ENCODE measurements around the gene RCC2. TPM values are rescaled to one million over a fixed set of nuclear protein-coding genes. Genes with fewer than 3 reads are reported as not detected.
"Not testable (repeated sequence)": the region's sequence is repeated elsewhere in the genome, so short reads cannot be mapped to it uniquely, and the experiment has no call there.

RCC2 gene
- total RNA-seq, 1 donor from 2014 or later, result 180 TPM

- H3K27ac Mint-ChIP-seq (ENCODE audit: unreplicated experiment), result no peak overlapping the region
- H3K36me3 Mint-ChIP-seq (ENCODE audit: low read depth, unreplicated experiment), result no peaks in the 10 kb centered on the region
- DNase-seq (ENCODE audit: low spot score), result no peak
- TF ChIP-seq CTCF (IDR thresholded peaks at IDR 0.05; ENCODE audit: unreplicated experiment), result no peak
- no peaks in the 10 kb centered on the region for H3K9me3 Mint-ChIP-seq (ENCODE audit: unreplicated experiment)
- no peaks in the 10 kb centered on the region for H3K27me3 Mint-ChIP-seq (ENCODE audit: unreplicated experiment)
- H3K4me1 Mint-ChIP-seq (ENCODE audit: unreplicated experiment), result no peaks in the 10 kb centered on the region
- H3K4me3 Mint-ChIP-seq (ENCODE audit: unreplicated experiment), result no peak overlapping the region
These were observed 36.3 kb upstream of the RCC2 start for GRCh38 chr1:17475752-17476151.

GRCh38 chr1:17474836-17475555 is 35.5 kb upstream of the RCC2 start:
- H3K9me3 Mint-ChIP-seq (ENCODE audit: unreplicated experiment); H3K4me1 Mint-ChIP-seq (ENCODE audit: unreplicated experiment); H3K36me3 Mint-ChIP-seq (ENCODE audit: low read depth, unreplicated experiment); H3K4me3 Mint-ChIP-seq (ENCODE audit: unreplicated experiment); DNase-seq (ENCODE audit: low spot score); H3K27me3 Mint-ChIP-seq (ENCODE audit: unreplicated experiment); H3K27ac Mint-ChIP-seq (ENCODE audit: unreplicated experiment): not testable (repeated sequence)

- H3K27me3 Mint-ChIP-seq (ENCODE audit: unreplicated experiment), result no peaks in the 10 kb centered on the region
- no peak overlapping the region for H3K27ac Mint-ChIP-seq (ENCODE audit: unreplicated experiment)
- no peak for TF ChIP-seq CTCF (IDR thresholded peaks at IDR 0.05; ENCODE audit: unreplicated experiment)
- H3K9me3 Mint-ChIP-seq (ENCODE audit: unreplicated experiment), result no peaks in the 10 kb centered on the region
- no peak overlapping the region for H3K4me3 Mint-ChIP-seq (ENCODE audit: unreplicated experiment)
- DNase-seq (ENCODE audit: low spot score), result no peak
- peaks cover 4% of the 10 kb centered on the region for H3K4me1 Mint-ChIP-seq (ENCODE audit: unreplicated experiment)
- no peaks in the 10 kb centered on the region for H3K36me3 Mint-ChIP-seq (ENCODE audit: low read depth, unreplicated experiment)
These were observed 33.3 kb upstream of the RCC2 start for GRCh38 chr1:17472814-17473213.

GRCh38 chr1:17471393-17471792 is 31.9 kb upstream of the RCC2 start:
- Mint-ChIP-seq H3K4me1 (ENCODE audit: unreplicated experiment) (peaks cover 4% of the 10 kb centered on the region), H3K27me3 (ENCODE audit: unreplicated experiment) (no peaks in the 10 kb centered on the region), H3K27ac (ENCODE audit: unreplicated experiment) (no peak overlapping the region), H3K36me3 (ENCODE audit: low read depth, unreplicated experiment) (no peaks in the 10 kb centered on the region), H3K9me3 (ENCODE audit: unreplicated experiment) (no peaks in the 10 kb centered on the region), H3K4me3 (ENCODE audit: unreplicated experiment) (no peak overlapping the region)
- no peak for DNase-seq (ENCODE audit: low spot score)
- no peak for TF ChIP-seq CTCF (IDR thresholded peaks at IDR 0.05; ENCODE audit: unreplicated experiment)

GRCh38 chr1:17470021-17470799 is 30.7 kb upstream of the RCC2 start:
- Mint-ChIP-seq H3K9me3 (ENCODE audit: unreplicated experiment) (no peaks in the 10 kb centered on the region), H3K4me3 (ENCODE audit: unreplicated experiment) (no peak overlapping the region), H3K27me3 (ENCODE audit: unreplicated experiment) (peaks cover 2% of the 10 kb centered on the region), H3K36me3 (ENCODE audit: low read depth, unreplicated experiment) (no peaks in the 10 kb centered on the region), H3K4me1 (ENCODE audit: unreplicated experiment) (peaks cover 4% of the 10 kb centered on the region), H3K27ac (ENCODE audit: unreplicated experiment) (no peak overlapping the region)
- no peak for DNase-seq (ENCODE audit: low spot score)
- no peak for TF ChIP-seq CTCF (IDR thresholded peaks at IDR 0.05; ENCODE audit: unreplicated experiment)

- not testable (repeated sequence) for H3K36me3 Mint-ChIP-seq (ENCODE audit: low read depth, unreplicated experiment); DNase-seq (ENCODE audit: low spot score); H3K4me3 Mint-ChIP-seq (ENCODE audit: unreplicated experiment); H3K27ac Mint-ChIP-seq (ENCODE audit: unreplicated experiment); H3K4me1 Mint-ChIP-seq (ENCODE audit: unreplicated experiment); H3K27me3 Mint-ChIP-seq (ENCODE audit: unreplicated experiment); H3K9me3 Mint-ChIP-seq (ENCODE audit: unreplicated experiment)
These were observed 29.1 kb upstream of the RCC2 start for GRCh38 chr1:17468357-17469265.

All from endothelial cell (in vitro differentiated cells).